Hypothalamus (tissue), 51 donors: Measurements from ENCODE around the gene EIF5A.
A peak's percentile ranks its signal among the peaks of the same experiment; 100 is the strongest.

Experiments
- DNase-seq, 51 donors: peaks; one replicate each; lab custom pipeline; 2025; lab: John Stamatoyannopoulos, UW

The EIF5A gene

DNA sequence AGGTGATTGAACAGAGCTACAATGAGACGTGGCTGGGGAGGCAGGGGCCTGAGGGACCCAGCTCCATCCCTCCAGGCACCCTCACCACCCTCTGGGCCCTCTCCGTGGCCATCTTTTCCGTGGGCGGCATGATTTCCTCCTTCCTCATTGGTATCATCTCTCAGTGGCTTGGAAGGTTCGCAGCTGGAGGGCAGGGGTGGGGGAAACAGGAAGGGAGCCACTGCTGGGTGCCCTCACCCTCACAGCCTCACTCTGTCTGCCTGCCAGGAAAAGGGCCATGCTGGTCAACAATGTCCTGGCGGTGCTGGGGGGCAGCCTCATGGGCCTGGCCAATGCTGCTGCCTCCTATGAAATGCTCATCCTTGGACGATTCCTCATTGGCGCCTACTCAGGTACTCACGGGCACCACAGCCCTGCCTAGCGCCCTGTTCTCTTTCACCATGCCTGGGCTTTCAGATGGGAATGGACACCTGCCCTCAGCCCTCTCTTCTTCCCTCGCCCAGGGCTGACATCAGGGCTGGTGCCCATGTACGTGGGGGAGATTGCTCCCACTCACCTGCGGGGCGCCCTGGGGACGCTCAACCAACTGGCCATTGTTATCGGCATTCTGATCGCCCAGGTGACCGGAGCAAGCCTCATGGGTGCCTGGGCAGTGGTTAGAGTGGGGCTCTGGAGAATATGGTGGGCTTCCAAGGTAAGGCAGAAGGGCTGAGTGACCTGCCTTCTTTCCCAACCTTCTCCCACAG is 23.8 kb upstream of the EIF5A start:
- no peak for DNase-seq

- no peak for DNase-seq
Observed at GRCh38 chr17:7284911-7285310, 22.5 kb upstream of the EIF5A start.

DNA sequence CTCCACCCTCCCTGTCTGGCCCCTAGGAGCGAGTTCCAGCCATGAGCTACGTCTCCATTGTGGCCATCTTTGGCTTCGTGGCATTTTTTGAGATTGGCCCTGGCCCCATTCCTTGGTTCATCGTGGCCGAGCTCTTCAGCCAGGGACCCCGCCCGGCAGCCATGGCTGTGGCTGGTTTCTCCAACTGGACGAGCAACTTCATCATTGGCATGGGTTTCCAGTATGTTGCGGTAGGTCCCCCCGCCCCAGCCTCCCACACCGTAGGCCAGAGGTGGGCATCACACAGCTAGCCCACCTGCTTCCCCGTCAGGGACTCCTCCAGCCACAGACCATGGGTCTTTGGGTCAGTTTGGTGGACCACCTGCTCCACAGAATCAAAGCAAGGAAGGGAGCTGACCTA is 21.7 kb upstream of the EIF5A start:
- DNase-seq, result no peak

- DNase-seq, result no peak
Observed at GRCh38 chr17:7289256-7290032, 18.0 kb upstream of the EIF5A start.

GRCh38 chr17:7290166-7290565 is 17.3 kb upstream of the EIF5A start:
- DNase-seq, result no peak

DNA sequence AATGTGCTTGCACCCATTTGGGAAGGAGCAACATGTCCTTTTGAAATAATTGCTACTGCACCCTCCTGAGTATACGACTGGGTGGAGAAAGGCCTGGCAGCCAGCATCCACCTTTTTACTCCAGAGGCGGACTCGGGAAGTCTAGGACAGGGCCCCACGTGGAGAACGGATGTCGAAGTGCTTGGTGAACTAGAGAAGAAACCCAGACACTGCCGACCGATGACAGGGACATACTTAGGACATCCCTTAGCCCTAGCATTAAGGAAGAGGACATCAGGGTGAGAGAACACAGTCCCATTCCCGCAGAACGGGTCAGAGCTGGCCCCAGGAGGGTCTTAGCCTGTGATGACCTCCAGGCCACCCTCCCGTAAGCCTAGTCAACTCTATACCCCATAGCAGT is 16.7 kb upstream of the EIF5A start:
- no peak for DNase-seq

DNA sequence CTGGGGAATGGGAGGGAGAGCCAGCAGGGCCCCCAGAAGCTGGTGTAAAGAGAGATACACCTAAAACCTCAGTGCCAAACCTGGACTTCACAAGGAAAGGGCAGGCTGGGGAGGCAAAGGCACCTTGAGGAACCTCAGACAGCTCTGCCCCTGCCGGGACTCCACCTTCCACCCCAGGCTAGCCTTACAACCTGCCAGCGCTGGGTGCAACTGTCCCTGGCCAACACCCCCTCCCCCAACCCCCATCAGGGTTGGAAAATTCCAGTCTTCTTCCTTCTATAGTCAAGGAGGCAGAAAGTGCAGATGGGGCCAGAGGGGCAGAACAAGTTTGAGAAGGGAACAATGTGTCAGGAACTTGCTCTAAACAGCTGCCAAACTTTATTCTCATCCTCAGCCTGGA is 15.2 kb upstream of the EIF5A start:
- DNase-seq, result no peak

GRCh38 chr17:7292729-7293128 is 14.7 kb upstream of the EIF5A start:
- DNase-seq, result no peak

DNA sequence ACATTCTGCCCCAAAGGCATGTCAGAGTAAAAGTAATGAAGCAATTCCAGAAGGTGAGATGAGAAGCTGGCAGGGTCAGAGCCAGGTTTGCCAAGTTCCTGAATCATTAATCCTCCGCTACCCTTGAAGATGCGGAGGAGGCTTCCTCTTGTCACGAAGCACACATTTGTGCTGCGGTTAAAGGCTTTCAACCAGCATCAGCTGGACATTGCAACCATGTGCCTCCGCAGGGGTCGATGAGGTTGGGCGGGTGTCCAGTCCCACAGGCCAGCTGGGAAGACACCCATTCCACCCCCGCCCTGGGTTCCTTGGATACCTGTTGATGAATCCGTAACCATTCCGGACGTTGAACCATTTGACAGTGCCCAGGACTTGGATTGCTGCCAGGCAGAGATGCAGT is 14.3 kb upstream of the EIF5A start:
- DNase-seq, result no peak

GRCh38 chr17:7293816-7294613 is 13.4 kb upstream of the EIF5A start:
- DNase-seq, result no peak

DNA sequence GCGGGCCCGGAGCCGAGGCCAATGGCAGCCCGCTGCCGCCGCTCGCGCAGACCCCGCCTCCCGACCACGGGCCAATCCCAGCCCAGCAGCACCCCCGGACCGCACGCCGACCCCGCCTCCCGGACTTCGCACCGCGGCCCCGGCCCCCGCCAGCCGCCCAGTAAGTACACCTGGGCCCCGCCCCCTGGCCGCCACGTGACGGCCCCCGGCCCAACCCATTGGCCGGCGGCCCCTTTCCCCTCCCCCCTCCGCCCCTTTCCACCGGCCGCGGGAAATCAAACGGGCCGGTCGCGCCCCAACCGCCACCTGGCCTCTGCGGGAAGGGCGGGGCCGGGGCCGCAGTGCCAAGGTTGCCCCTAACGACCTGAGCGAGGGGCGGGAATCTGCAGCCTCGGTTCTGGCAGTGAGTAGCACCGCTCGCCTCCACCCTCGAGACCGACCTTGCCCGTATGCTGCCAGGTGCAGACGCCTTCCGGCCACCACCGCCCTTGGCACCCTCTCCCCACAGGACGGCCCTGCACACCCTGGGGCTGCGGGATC is 12.7 kb upstream of the EIF5A start, which contains the start of gene YBX2:
Gene YBX2 (minus strand): TSS at position 26 of the 540 bp plus-strand sequence. CDS start 139 bp downstream, outside the sequence.
- peak in 4 of 51 donors; percentile 9 to 32 (median 24) for DNase-seq

GRCh38 chr17:7295230-7296180 is 11.9 kb upstream of the EIF5A start:
- DNase-seq, result no peak

DNA sequence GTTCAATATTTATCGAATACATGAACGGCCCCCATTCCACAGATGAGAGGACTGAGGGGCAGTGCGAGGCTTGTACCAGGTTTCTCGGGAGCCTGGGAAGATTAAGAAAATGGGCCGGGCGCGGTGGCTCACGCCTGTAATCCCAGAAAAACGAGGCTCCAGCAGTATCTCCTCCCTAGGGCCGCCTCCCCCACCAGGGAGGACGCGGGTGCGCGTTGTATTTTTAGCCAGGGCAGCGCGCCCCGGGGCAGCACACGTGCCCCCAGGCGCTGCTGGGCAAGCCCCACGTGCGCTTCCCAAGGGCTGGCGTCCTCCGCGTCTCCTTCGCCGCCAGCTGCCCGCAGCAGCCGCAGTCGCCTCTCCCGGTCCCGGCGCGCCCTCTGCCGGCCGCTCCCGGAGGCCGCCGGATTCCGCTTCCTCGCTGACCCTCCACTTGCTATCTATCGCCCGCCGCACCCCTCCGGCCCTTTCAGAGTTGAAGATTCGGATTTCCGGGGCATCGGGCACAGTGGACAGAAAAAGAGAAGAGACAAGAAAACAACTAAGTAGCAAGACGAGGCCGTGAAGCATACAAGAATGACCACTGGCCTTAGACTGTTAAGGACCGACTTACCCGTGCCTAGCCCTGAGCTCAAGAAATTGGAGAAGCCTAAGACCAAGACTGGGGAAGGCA is 11.1 kb upstream of the EIF5A start:
- DNase-seq, result peak in 47 of 51 donors; percentile 23 to 86 (median 61)

GRCh38 chr17:7304179-7304578 is 3.2 kb upstream of the EIF5A start:
- DNase-seq, result no peak

GRCh38 chr17:7307686-7308624 is 527 bp downstream of the EIF5A start:
- DNase-seq, result peak in 16 of 51 donors; percentile 34 to 66 (median 54)

GRCh38 chr17:7308625-7309433 is 1.4 kb downstream of the EIF5A start:
- peak in 34 of 51 donors; percentile 9 to 69 (median 38) for DNase-seq

DNA sequence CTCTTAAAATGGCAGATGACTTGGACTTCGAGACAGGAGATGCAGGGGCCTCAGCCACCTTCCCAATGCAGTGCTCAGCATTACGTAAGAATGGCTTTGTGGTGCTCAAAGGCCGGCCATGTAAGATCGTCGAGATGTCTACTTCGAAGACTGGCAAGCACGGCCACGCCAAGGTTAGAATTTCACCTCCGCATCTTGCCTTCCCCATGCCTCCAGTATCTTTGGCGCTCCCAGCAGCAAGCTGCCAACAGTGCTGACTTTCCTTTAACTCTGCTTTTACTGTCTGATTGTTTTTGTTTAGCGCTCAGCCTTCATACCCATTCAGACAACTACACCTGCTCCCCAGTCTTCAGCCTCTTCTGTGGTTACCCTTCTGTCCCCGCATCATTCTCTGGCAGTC is 2.2 kb downstream of the EIF5A start:
- no peak for DNase-seq
